Tibial artery (tissue), 4 donors: Measurements from ENCODE around the gene EPHA1.
A peak's percentile ranks its signal among the peaks of the same experiment; 100 is the strongest.
"Not testable (repeated sequence)": the region's sequence is repeated elsewhere in the genome, so short reads cannot be mapped to it uniquely, and the experiment has no call there.

ENCODE experiments used
- DNase-seq, 2 donors: peaks; one replicate each; pipeline ENCODE4 v3.0.0-alpha.2; 2019
- H3K27ac ChIP-seq, 2 donors: fragments of 200-600 bp; sonication (generic) in 1 of 2; 1 replicate in 1 of 2; 2 replicates in 1 of 2; pipeline ENCODE4 v1.5.1; 2018 to 2019; ENCODE audit warnings: mild to moderate bottlenecking in 1 of 2
- H3K27me3 ChIP-seq, 2 donors: fragments of 200-600 bp; sonication (generic) in 1 of 2; one replicate each; pipeline versions ENCODE4 v1.5.1 to v1.6.0; 2016 to 2019
- H3K36me3 ChIP-seq, 3 donors: fragments of 200-600 bp; sonication (generic) in 2 of 3; one replicate each; pipeline ENCODE4 v1.5.1; 2016 to 2019; ENCODE audit warnings: mild to moderate bottlenecking in 2 of 3
- H3K4me1 ChIP-seq, 4 donors: fragments of 200-600 bp; sonication (generic) in 2 of 4; 1 replicate in 3 of 4; 2 replicates in 1 of 4; pipeline ENCODE4 v1.5.1; 2016 to 2019
- H3K4me3 ChIP-seq, 2 donors: fragments of 200-600 bp; sonication (generic) in 1 of 2; 1 replicate in 1 of 2; 2 replicates in 1 of 2; pipeline ENCODE4 v1.5.1; 2018 to 2019; ENCODE audit warnings: mild to moderate bottlenecking in 2 of 2
- H3K9me3 ChIP-seq, 3 donors: fragments of 200-600 bp; sonication (generic) in 1 of 3; one replicate each; pipeline ENCODE4 v1.5.1; 2016 to 2019
- CTCF ChIP-seq, 2 experiments: fragments of 200-600 bp in 1 of 2; fragments of 450-650 bp in 1 of 2; IDR thresholded peaks; one replicate each; pipeline ENCODE4 v1.5.1; 2017 to 2019; ENCODE audit warnings: antibody characterized with exemption in 2 of 2, mild to moderate bottlenecking in 1 of 2, moderate library complexity in 1 of 2
- intact Hi-C: fragments of 100-400 bp; cut with DNase I; formaldehyde crosslinking; loops from one replicate; pipeline ENCODE4 v1.15.0; 2023; ENCODE audit warnings: low total_unique reads

EPHA1 gene

GRCh38 chr7:143418681-143419458 lies 10.2 kb upstream of the EPHA1 start:
- Histone ChIP-seq H3K4me1 (no peaks in the 10 kb centered on the region), H3K9me3 (no peaks in the 10 kb centered on the region), H3K27ac (no peak overlapping the region), H3K4me3 (no peak overlapping the region), H3K36me3 (no peaks in the 10 kb centered on the region), H3K27me3 (no peaks in the 10 kb centered on the region)
- intact Hi-C loops = loop anchor here (5.0 to 10.0 kb wide), 3 partner anchors 37 to 177 kb away; partner anchors contain the start of genes FAM131B and ZYX
- TF ChIP-seq CTCF (IDR thresholded peaks at IDR 0.05) = no peak
- no peak for DNase-seq

DNA sequence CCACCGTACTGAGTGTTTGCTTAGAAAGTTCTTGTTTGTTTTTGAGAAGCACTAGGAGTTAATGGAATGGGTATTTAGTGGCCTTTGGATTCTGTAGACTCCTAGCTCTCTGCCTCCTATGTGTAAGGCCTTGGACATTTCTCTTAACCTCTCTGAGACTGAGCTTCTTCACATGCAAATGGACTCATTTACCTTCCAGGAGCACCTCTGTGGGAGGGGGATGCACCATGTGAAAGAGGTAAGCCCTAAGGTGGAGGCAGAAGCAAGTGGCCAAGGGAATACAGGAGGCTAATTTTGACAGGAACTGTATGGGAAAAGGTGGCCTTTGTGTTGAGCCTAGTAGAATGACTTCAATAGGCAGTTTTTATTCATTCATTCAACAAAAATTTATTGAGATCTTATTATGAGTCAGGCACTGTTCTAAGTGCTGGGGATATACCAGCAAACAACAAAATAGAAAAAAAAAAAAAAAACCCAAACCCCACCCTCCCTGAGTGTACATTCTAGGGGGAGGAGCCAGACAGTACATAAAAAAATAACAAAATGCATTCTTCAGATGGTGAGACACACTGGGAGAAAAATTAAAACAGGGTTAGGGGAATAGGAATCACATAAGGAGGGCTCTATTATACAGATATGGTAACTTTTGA lies 9.2 kb upstream of the EPHA1 start:
- no peak for TF ChIP-seq CTCF (IDR thresholded peaks at IDR 0.05)

GRCh38 chr7:143416565-143417149 lies 8.0 kb upstream of the EPHA1 start:
- no peaks in the 10 kb centered on the region for H3K9me3 ChIP-seq
- H3K36me3 ChIP-seq = no peaks in the 10 kb centered on the region
- no peak overlapping the region for H3K4me3 ChIP-seq
- intact Hi-C loops = loop anchor here (5.0 to 10.0 kb wide), 3 partner anchors 34 to 174 kb away; partner anchors contain the start of genes FAM131B and ZYX
- H3K27ac ChIP-seq = no peak overlapping the region
- no peaks in the 10 kb centered on the region for H3K27me3 ChIP-seq
- peak; percentile 74 to 75 for TF ChIP-seq CTCF (IDR thresholded peaks at IDR 0.05)
- peaks cover 0 to 6% (median 0%) of the 10 kb centered on the region in 4 donors for H3K4me1 ChIP-seq
- DNase-seq = no peak

More for the DNA sequence above, 9.2 kb upstream of the EPHA1 start:
- no peaks in the 10 kb centered on the region for H3K4me1 ChIP-seq
- no peak overlapping the region for H3K4me3 ChIP-seq
- intact Hi-C loops = loop anchor here (5.0 to 10.0 kb wide), 3 partner anchors 36 to 176 kb away; partner anchors contain the start of genes FAM131B and ZYX
- H3K27me3 ChIP-seq = no peaks in the 10 kb centered on the region
- no peaks in the 10 kb centered on the region for H3K36me3 ChIP-seq
- no peaks in the 10 kb centered on the region for H3K9me3 ChIP-seq
- H3K27ac ChIP-seq = no peak overlapping the region
- no peak for DNase-seq

GRCh38 chr7:143415742-143416397 lies 7.2 kb upstream of the EPHA1 start:
- H3K9me3 ChIP-seq = no peaks in the 10 kb centered on the region
- TF ChIP-seq CTCF (IDR thresholded peaks at IDR 0.05) = no peak
- H3K4me3 ChIP-seq = no peak overlapping the region
- intact Hi-C loops = loop anchor here (5.0 to 10.0 kb wide), 3 partner anchors 34 to 174 kb away; partner anchors contain the start of genes FAM131B and ZYX
- DNase-seq = no peak
- no peak overlapping the region for H3K27ac ChIP-seq
- no peaks in the 10 kb centered on the region for H3K36me3 ChIP-seq
- no peaks in the 10 kb centered on the region for H3K27me3 ChIP-seq
- peaks cover 0 to 14% (median 2%) of the 10 kb centered on the region in 4 donors for H3K4me1 ChIP-seq

GRCh38 chr7:143415209-143415608 lies 6.6 kb upstream of the EPHA1 start:
- not testable (repeated sequence) for H3K36me3 ChIP-seq, H3K9me3 ChIP-seq, H3K27me3 ChIP-seq, H3K27ac ChIP-seq, H3K4me3 ChIP-seq, DNase-seq
- intact Hi-C loops = loop anchor here (5.0 to 10.0 kb wide), 3 partner anchors 33 to 173 kb away; partner anchors contain the start of genes FAM131B and ZYX
- H3K4me1 ChIP-seq = peaks cover 0 to 20% (median 5%) of the 10 kb centered on the region in 4 donors
